Measurements from ENCODE around the gene BTF3L4.

Gene BTF3L4

DNA sequence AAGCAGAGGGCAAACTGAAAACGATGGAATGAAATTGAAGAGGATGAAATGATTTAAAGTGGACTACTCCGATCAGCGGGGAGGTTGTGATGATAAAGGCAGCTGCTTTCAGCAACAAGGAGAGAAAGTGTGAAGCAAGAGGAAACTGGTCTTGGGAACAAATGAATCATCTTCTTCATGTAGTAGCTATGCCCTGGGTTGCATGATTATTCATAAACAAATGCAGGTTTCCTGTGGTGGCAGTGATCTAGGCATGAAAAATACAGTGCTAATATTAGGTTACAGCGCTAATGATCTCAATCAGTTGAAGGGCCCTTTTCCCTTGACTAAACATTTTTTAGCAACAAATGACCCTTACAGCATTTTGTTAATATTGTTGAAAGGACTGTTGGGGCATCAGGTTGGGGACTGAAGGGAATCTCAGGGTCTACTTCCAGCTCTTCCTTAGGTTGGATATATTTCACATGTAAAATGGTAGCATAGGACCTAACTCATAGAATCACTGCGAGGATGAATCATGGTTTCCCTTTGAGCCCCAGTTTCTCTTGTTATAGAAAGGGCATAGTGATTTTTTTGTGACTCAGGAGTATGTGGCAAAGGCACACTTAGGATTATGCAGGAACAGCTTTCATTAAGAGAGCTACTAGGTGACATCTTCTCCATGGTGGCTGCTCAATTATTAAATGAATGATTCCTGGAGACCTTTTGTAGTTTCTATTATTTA lies 83.9 kb downstream of the BTF3L4 start:
- H3K4me3 Mint-ChIP-seq, result peak overlapping the region; percentile 72 to 80
- peak; percentile 28 to 46 for DNase-seq

More for the DNA sequence above, 83.9 kb downstream of the BTF3L4 start:
- peak; percentile 81 for ATAC-seq
- H3K9me3 Mint-ChIP-seq, result peaks cover 0 to 5% of the 10 kb centered on the region in 2 donors
- no peaks in the 10 kb centered on the region for H3K27me3 Mint-ChIP-seq
- peak overlapping the region in 1 of 2 donors; percentile 28 for H3K27ac Mint-ChIP-seq
- peaks cover 42% of the 10 kb centered on the region for H3K4me1 Mint-ChIP-seq
